ENCODE results near the gene BICC1.

The BICC1 gene

DNA sequence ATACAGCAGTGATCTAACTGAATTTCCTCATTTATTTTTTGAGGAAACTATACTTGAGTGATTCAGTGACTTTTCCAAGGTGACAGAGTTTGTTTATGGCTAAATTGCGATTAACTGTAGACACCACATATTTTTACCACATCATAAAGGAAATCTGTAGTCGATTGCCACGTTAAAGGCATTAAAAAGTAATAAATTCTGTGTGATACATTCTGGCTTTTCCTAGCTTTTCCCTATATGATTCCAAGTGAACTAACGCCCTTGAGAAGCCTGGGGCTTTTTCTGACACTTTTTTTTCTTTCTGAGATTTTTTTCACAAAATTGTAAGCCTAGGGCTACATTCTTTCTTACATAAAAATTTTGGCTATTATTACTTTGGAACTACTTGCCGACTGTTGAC lies 266.9 kb downstream of the BICC1 start:
- DNase-seq (ENCODE audit: low spot score), result no peak

- DNase-seq (ENCODE audit: low spot score), result no peak
Measured at GRCh38 chr10:58780476-58780875, 267.8 kb downstream of the BICC1 start.

GRCh38 chr10:58781873-58782488 lies 269.3 kb downstream of the BICC1 start:
- peak; percentile 70 for DNase-seq (ENCODE audit: low spot score)

GRCh38 chr10:58782876-58783851 lies 270.5 kb downstream of the BICC1 start:
- DNase-seq (ENCODE audit: low spot score), result no peak

GRCh38 chr10:58784361-58784760 lies 271.7 kb downstream of the BICC1 start:
- no peak for DNase-seq (ENCODE audit: low spot score)

DNA sequence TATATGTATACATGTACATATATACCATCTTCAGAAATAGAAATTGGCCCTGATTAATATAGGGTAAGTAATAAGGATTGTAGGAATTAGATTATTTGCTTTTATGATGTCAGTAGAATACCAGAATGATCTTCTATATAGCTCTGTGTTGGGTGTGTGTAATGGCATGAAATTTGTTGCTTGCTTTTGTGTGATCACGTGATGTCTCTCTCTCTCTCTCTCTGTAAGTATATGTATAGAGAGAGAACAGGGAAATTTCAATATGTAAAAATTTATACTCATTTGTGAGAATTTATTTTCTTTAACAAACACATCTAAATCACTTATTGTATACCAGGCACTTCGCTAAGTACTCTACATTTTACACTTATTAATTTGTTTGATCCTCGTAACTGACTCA lies 272.7 kb downstream of the BICC1 start:
- DNase-seq (ENCODE audit: low spot score), result no peak

DNA sequence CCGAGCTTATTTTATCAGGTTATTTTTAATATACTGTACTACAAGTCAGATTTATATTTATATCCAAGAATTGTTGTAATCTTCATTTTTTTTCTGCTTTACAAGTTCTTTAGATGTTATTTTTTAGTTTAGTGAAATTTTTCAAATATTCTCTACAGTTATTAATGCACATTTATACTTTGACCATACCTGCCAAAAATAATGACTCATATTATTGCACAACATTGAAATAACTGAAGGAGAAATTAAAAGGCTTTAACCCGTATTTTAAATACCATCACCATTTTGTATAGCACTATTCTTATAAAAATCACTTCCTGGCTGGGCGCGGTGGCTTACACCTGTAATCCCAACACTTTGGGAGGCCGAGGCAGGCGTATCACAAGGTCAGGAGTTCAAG lies 278.5 kb downstream of the BICC1 start:
- DNase-seq (ENCODE audit: low spot score), result no peak

GRCh38 chr10:58795560-58795959 lies 282.9 kb downstream of the BICC1 start:
- no peak for DNase-seq (ENCODE audit: low spot score)

DNA sequence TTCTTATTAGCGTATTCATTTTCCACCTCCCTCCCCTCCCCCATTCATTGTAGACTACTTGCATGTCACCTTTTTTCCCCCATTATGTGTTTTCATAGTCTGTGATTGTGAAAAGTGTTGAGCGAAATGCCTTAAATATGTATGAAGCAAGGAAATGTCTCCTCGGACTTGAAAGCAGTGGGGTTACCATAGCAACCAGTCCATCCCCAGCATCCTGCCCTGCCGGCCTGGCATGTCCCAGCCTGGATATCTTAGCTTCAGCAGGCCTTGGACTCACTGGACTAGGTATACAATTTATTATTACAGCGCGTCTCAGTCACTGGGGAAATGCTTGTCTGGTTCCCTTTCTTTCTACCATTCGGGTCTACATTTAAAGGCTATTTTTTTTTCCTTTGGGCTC lies 283.6 kb downstream of the BICC1 start:
- DNase-seq (ENCODE audit: low spot score), result peak; percentile 89

DNA sequence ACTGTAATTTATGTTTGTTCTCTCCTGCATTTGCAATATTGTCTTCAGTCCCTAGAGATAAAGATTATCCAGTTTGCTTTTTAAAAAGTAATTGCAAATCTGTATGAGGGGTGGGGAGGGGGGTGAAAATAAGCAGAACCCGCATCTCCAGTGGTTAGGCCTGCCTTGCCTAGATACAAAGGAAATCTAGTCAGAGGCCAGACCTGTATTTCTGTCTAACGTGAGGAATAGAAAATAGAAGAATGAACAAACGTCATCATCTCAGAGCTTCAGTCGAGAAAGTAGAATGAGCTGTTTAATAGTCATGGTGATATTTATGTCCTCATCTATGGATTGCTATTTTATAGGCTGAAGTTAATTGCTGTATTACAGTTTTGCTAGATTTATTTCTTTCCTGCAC lies 284.2 kb downstream of the BICC1 start:
- DNase-seq (ENCODE audit: low spot score), result no peak

GRCh38 chr10:58797356-58797755 lies 284.7 kb downstream of the BICC1 start:
- no peak for DNase-seq (ENCODE audit: low spot score)

- no peak for DNase-seq (ENCODE audit: low spot score)
Measured at GRCh38 chr10:58802047-58802446, 289.4 kb downstream of the BICC1 start.

- DNase-seq (ENCODE audit: low spot score), result no peak
Measured at GRCh38 chr10:58806323-58806722, 293.7 kb downstream of the BICC1 start.

DNA sequence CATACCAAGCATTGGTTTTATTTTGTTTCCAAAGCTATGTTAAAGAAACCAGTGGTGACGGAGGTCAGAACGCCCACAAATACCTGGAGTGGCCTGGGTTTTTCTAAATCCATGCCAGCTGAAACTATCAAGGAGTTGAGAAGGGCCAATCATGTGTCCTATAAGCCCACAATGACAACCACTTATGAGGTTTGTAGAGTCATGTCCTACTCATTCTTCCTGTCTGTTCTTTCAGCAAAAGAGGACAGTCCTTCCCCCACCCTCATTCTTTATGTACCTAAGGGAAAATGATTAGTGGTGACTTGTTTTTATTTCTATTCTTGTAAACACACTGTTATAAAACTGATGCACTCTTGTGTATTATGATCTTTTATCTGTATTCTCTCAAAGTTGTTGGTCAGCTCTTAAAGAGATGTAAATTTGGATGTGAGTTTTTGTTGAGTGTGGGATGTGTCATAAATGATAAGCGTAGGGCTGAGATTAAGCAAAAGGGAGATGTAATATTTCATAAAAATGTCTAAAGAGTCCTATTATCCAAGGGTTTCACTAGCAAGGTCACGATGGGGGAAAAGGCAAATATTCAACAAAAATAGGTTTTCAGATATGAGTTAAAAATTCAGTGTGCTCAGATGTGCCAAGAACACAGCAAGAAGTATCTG lies 294.4 kb downstream of the BICC1 start:
- DNase-seq (ENCODE audit: low spot score), result no peak

- DNase-seq (ENCODE audit: low spot score), result no peak
Measured at GRCh38 chr10:58807629-58808022, 295.0 kb downstream of the BICC1 start.

- no peak for DNase-seq (ENCODE audit: low spot score)
Measured at GRCh38 chr10:58810751-58811150, 298.1 kb downstream of the BICC1 start.

DNA sequence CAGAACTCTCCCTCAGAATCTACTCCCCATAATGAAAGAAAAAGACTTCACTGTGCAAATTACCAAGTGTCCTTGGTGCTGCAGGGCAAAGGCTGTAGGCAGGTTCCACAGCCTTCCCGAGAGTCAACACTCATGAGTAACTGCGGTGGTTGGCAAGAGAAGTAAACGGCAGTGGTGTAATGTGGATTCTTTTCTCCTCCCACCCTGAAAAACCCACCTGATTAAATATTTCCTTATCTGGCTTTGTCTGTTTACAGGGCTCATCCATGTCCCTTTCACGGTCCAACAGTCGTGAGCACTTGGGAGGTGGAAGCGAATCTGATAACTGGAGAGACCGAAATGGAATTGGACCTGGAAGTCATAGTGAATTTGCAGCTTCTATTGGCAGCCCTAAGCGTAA lies 300.9 kb downstream of the BICC1 start:
- no peak for DNase-seq (ENCODE audit: low spot score)

DNA sequence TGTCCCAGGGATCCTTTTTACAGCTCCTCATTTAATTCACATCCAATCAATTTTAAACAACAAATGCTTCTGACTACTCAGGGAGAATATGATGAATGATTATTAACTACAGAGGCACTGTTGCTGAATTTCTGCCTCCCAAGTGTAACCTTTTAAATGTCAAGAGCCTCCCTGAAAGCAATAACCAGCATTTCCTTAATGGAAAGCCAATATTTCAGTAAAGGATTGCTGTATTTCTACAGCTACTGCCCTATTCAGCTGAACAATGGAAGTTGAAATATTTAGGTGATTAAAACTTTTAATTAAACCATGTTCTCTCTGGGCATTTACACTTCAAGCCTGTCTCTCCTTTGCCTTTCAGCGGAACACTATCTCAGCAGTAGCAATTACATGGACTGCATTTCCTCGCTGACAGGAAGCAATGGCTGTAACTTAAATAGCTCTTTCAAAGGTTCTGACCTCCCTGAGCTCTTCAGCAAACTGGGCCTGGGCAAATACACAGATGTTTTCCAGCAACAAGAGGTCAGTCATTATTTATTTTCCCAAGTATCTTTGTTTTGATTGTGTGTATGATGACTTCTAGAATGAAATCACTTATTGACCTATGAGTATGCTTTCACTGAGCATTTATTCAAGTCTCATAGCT lies 304.7 kb downstream of the BICC1 start:
- no peak for DNase-seq (ENCODE audit: low spot score)

GRCh38 chr10:58818900-58819299 lies 306.2 kb downstream of the BICC1 start:
- no peak for DNase-seq (ENCODE audit: low spot score)

GRCh38 chr10:58820386-58820785 lies 307.7 kb downstream of the BICC1 start:
- DNase-seq (ENCODE audit: low spot score), result no peak

DNA sequence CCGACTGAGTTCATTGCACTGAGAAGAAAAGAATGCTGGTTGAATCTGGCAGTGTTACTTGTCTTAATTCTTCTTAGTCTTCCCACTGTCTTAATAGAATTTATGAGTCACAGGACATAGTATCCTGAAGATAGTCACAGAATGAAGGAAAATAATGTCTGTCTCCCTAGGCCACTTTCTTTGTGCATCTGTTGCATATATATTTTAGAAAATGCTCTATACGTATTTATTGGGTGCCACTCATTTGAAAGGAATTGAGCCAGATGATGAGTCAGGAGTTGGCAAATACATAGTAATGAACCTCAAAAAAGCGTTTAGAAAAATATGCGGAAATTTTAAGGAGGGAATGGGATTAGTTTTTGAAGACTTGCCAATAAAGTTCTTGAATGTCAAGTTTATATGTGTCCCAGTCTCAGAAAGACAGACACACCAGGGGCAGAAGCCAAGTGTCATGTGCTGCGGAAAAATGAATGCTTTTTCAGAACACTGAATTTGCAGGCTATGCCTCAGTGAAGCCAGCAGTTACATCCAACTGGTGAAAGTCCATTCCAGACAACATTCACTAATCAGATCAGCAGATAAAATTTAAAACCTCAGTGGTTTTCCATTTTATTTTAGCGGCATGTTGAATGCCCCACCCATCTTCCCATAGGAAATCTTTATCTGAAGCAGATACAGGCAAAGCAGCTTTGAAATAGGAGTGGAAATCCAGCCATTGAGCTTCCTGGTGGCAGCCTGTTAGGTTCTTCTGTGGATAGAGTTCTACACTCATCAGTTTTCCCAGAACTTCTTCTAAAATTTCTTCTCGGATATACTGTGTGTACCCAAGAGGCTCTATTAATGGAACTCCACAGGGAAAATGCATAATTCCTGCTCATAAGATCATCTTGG lies 308.4 kb downstream of the BICC1 start:
- no peak for DNase-seq (ENCODE audit: low spot score)

- no peak for DNase-seq (ENCODE audit: low spot score)
Measured at GRCh38 chr10:58821752-58822056, 309.0 kb downstream of the BICC1 start.
